GM15510 (cell line): ENCODE results near the gene ENAH.

Experiments used
- POLR2A ChIP-seq: IDR thresholded peaks from 3 replicates; pipeline ENCODE4 v1.6.1; 2011; ENCODE audit warnings: borderline replicate concordance; ENCODE audit not compliant: insufficient read length; ENCODE audit errors: extremely low read depth

The ENAH gene

GRCh38 chr1:225483818-225484656 is 168.9 kb downstream of the ENAH start:
- TF ChIP-seq POLR2A = no peak

GRCh38 chr1:225482421-225482950 is 170.4 kb downstream of the ENAH start:
- TF ChIP-seq POLR2A = no peak

- no peak for TF ChIP-seq POLR2A
Observed at GRCh38 chr1:225481738-225482137, 171.2 kb downstream of the ENAH start.

GRCh38 chr1:225480825-225481434 is 172.0 kb downstream of the ENAH start:
- no peak for TF ChIP-seq POLR2A

- TF ChIP-seq POLR2A = no peak
Observed at GRCh38 chr1:225479996-225480720, 172.8 kb downstream of the ENAH start.

GRCh38 chr1:225479341-225479740 is 173.6 kb downstream of the ENAH start:
- no peak for TF ChIP-seq POLR2A

GRCh38 chr1:225477296-225477911 is 175.5 kb downstream of the ENAH start:
- TF ChIP-seq POLR2A = no peak

- TF ChIP-seq POLR2A = no peak
Observed at GRCh38 chr1:225476538-225476988, 176.4 kb downstream of the ENAH start.

- TF ChIP-seq POLR2A = no peak
Observed at GRCh38 chr1:225476100-225476511, 176.8 kb downstream of the ENAH start.

GRCh38 chr1:225474986-225475820 is 177.7 kb downstream of the ENAH start:
- no peak for TF ChIP-seq POLR2A

GRCh38 chr1:225474439-225474985 is 178.4 kb downstream of the ENAH start:
- TF ChIP-seq POLR2A = no peak

- no peak for TF ChIP-seq POLR2A
Observed at GRCh38 chr1:225471453-225472301, 181.2 kb downstream of the ENAH start.

- no peak for TF ChIP-seq POLR2A
Observed at GRCh38 chr1:225471109-225471452, 181.8 kb downstream of the ENAH start.
